GM19351 (cell line): ENCODE measurements around the gene SMIM28.
"Not testable (repeated sequence)": the region's sequence is repeated elsewhere in the genome, so short reads cannot be mapped to it uniquely, and the experiment has no call there.

Source experiments
- ATAC-seq: cut with Tn5 transposase; IDR thresholded peaks from one replicate; pipeline ENCODE4 v1.9.1; 2021; ENCODE audit warnings: mild to moderate bottlenecking, moderate library complexity; ENCODE audit not compliant: unreplicated experiment

SMIM28 gene

GRCh38 chr6:138377844-138378243, at the start of gene SMIM28:
TSS of gene SMIM28 (plus strand) at chr6:138377905. CDS start at chr6:138378073, 168 bp downstream.
- ATAC-seq = no peak

GRCh38 chr6:138328210-138328609, 49.5 kb upstream of the SMIM28 start:
- no peak for ATAC-seq

DNA sequence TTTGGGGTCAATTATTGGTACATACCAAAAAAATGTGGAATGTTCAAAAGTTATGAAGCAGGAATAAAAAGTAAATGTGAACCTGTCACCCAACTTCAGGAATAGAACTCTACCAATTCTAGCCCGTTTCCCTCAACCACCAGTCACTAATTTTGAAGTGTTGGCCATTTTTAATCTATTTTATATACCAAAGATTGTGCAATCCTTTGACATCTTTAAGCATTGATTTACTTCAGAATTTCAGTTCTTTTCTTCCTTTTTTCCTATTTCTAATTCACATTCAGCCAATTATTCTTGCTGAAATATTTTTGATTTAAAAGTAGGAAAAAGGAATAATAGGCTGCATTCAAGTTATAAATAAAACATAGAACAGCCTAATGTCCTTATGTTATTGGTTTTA, 46.9 kb upstream of the SMIM28 start:
- no peak for ATAC-seq

DNA sequence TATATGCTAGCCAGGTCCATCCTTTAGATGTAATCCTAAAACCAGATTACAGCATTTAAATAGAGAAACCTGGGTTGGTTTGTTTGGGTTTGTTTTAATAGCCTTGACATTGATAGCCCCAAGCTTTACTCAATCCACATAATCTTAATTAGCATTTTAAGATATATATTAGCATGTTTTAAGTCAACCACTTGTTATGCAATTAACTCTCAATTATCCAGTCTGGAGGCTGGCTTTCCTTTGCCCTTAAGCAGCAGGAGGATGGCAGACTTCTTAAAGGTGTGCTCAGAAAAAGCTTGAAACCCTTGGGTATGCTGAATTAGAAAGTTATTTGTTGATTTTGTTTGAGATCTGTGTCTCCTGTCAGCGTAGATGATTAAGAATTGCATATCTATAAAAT, 46.3 kb upstream of the SMIM28 start:
- no peak for ATAC-seq

GRCh38 chr6:138331984-138332383, 45.7 kb upstream of the SMIM28 start:
- no peak for ATAC-seq

DNA sequence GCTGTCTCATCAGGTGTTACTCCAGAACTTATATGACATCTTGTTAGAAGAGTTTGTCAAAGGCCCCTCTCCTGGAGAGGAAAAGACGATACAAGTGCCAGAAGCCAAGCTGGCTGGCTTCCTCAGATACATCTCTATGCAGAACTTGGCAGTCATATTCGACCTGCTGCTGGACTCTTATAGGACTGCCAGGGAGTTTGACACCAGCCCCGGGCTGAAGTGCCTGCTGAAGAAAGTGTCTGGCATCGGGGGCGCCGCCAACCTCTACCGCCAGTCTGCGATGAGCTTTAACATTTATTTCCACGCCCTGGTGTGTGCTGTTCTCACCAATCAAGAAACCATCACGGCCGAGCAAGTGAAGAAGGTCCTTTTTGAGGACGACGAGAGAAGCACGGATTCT, 43.7 kb upstream of the SMIM28 start:
- ATAC-seq = no peak

- no peak for ATAC-seq
Measured at GRCh38 chr6:138334963-138335362, 42.7 kb upstream of the SMIM28 start.

GRCh38 chr6:138336221-138336620, 41.5 kb upstream of the SMIM28 start:
- ATAC-seq = no peak

GRCh38 chr6:138337076-138337475, 40.6 kb upstream of the SMIM28 start:
- no peak for ATAC-seq

DNA sequence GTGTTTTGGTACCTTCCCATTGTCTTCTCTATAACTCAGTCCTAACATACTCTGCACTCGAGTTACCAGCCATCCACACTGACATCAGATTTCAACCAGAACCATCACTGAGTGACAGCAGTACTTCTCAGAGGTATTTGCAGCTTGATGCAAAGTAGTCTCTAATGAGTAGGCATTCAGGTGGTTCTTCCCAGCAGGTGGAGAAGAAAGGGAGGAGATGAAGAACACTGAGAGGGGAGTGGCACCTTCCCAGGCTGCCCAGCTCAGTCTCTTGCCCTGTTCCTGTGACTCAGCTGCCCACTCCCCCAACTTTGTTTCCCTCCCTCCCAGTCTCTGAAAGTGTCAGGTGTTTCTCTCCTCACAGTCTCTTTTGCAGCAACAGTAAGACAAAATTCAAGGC, 38.7 kb upstream of the SMIM28 start:
- no peak for ATAC-seq

DNA sequence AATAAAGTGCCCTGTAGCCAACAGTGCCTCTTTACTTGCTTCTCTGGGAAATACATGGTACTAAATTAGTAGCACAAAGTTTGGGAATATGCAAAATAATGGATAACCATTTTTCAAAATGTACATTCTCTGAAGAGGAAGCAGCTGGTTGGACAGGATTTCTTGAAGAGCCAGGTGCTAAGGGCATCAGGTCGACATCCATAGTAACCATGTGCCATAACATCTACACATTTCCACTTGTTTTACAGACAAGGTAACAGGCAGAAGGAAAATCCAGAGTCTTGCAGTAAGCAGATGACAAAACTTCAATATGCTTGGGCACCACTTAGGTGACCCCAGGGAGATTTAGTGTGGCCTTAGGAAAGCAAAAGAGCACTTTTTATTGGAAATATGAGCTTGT, 36.5 kb upstream of the SMIM28 start:
- no peak for ATAC-seq

DNA sequence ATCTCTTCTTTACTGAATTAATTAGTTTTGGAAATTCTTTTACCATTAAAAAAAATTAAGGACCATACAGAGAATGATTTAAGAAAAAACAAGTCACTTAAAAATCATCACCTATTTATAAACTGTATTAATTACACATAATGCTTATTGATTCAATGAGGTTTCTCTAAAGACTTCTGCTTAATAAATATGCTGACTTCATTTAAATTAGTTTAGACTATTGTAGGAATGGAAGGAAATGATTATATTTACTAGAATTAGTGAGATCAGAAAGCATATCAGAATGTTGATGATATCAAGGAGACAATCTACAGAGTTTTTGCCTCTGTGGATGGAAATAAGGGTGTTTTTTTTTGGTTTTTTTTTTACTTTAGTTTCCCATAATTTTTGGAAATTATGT, 34.6 kb upstream of the SMIM28 start:
- ATAC-seq = no peak

DNA sequence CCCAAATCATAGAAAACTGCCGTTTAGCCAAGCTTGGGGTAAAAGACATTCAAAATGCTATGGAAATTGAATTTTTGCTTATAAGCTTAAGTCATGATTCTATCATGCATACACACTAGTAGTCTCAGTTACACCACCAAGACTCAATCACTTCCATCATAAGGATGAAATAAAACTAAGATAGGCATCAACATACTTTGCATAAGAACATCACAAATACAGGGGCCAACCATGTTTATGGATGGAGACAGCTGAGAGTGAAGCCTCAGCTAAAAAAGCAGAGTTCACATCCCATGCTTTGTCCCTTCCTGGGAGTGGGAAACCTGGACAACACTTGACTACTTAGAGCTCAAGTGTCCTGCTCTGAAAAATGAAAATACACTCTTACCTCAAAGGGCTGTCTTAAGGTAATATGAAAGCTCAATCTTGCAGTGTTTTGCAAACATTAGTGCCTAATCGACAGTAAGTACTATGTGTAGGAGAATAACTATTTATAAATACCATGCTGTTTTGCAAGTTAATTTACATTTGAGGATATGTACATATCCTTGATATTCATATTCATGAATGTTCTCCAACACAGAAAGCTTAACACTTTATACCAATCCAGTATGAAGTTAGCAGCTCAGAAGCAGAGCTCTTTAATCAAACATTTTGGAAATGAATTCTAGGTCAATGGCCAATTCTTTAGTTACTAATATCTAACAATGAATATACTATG, 32.0 kb upstream of the SMIM28 start:
- no peak for ATAC-seq

DNA sequence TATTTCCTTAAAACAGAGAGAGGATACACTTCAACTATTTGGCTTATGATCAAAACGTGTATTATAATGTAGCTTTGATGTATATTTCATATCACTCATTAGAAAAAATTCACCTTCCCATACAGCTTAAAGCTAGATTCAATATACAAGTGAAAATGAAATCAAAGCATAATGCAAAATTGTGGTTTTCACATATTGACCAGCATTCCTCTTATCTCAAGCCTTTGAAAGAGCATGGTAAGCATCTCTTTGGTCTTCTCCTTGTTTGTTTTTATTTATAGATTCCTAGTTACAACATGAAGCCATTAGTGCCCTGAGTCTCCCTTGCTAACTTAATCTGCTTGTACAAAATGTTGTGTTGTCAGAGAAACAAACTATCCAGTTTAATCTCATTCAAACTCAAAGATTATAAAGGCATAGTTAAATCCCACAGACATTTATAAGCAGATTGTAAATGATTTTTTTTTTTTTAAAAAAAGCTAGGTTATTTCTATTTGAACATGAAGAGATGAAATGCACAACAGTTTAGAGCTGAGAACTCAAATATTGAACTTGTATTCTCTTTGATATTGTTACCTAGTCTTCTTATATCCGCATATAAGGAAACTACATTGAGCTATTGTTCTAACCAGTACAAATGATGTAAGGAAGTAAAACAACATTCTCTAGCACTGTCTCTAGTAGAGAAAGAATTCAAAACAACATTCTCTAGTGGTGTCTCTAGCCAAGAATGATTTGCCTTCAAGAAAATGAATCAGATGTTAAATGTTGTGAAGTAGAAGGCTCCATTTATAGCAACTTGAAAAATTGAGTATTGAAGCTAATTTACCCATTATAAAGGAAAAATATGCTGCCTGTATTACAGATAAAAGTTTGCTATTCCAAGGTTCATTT, 31.2 kb upstream of the SMIM28 start:
- ATAC-seq = no peak

DNA sequence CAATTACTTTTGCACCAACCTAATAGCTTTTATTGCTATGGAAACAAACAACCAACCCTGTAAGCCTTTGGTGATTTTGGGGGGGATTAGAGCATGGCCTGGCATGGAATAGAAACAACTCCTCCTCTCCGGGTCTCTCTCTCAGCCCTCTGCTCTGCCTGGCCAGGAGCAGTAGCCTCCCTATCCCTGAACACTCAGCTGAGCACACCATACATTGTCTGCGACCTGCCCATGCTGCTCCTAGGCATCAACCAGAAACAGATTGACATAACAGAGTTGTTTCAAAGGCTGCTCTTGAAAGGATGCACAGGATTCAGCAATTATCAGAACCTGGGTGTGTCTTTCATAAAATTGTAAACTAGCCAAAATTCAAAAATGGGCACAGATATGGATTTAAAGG, 29.8 kb upstream of the SMIM28 start:
- ATAC-seq = no peak

DNA sequence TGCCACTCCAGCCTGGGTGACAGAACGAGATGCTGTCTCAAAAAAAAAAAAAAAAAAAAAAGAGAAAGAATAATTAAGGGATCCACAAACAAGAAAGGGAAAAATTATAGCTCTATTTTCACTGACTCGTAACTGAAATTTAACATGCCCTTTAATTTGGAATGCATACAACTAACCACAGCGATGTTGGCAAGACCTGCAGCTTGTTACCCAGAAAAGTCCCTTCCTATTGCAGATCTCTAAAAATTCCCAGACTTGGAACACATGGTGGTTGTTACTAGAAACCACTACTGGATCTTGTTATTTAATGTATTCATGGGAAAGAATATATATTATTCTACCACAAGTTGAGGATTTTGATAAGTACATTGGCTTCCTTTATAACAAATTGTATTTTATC, 27.8 kb upstream of the SMIM28 start:
- ATAC-seq = no peak

- ATAC-seq = no peak
Measured at GRCh38 chr6:138357928-138358327, 19.8 kb upstream of the SMIM28 start.

GRCh38 chr6:138368684-138369083, 9.0 kb upstream of the SMIM28 start:
- not testable (repeated sequence) for ATAC-seq

- no peak for ATAC-seq
Measured at GRCh38 chr6:138370631-138371451, 6.9 kb upstream of the SMIM28 start.

DNA sequence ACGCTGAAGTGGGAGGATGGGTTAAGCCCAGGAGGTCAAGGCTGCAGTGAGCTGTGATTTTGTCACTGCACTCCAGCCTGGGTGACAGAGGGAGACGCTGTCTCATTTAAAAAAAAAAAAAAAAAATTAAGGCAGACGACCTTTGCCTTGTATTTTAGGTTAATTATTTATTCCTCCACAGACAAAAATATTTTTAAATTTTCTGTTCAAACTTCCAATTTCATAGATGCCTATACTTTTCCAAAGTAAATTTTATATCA, 6.3 kb upstream of the SMIM28 start:
- ATAC-seq = no peak

DNA sequence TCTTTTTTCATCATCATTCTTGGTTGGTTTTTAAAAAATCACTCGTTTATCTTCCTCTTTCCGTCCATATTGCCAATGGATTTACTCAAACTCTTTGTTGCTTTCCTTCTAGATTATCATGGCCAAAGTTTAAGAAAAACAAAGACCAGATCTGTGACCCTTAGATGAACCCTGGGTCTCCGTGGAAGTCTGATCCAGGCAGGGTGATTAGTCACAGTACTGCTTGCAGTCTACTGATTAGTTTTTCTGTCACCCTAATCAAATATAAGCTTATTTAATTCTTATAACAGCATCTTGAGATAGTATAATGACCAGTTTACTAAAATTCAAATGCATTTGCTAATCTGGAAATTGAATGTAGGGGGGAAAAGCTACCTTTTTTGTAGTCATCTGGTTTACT, 6.0 kb upstream of the SMIM28 start:
- no peak for ATAC-seq
